ENCODE results near the gene NEK7. TPM values are rescaled to one million over a fixed set of nuclear protein-coding genes. Genes with fewer than 3 reads are reported as not detected.

The NEK7 gene
- total and polyA plus RNA-seq, 2 of the 4 experiments (the other 2 are of a cell fraction): 89.0 to 467 TPM

DNA sequence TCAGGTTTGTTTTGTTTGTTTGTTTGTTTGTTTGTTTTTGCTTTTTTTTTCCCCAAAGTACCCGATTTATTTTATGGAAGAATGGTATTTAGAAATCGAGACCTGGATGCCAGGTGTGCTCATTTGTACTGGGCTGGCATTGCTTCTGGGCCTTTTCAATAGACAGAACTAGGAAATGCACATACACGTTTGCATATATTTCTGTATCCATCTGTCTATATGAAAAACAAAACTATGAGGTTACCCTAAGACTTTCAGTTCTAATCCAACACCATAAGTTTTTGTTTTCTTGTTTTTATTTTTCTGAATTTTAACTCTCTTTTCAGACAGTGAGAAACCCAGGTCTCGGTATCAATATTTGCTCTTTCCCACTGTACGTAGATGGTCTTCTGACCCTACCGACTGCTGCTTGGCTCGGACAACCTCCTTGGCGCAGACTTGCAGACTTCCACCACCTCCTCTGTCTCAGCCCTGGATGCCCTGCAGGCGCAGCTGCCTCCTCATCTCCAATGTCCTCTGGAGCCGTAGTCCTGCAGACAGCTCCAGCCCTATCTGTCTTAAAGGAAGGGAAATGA lies 171.7 kb downstream of the NEK7 start:
- Histone ChIP-seq H2AFZ (replicated peaks; ENCODE audit: low read length, poor library complexity) (no peak overlapping the region), H2BK15ac (ENCODE audit: low read depth, low read length) (no peak overlapping the region), H3K23ac (ENCODE audit: low read depth, low read length) (no peak overlapping the region), H3K79me1 (ENCODE audit: low read depth in 1 of 2, low read length in 2 of 2) (no peaks in the 10 kb centered on the region), H3K9ac (ENCODE audit: low read depth, low read length) (no peak overlapping the region), H3K4ac (ENCODE audit: low read depth, low read length) (no peak overlapping the region), H3K9me3 (ENCODE audit: control insufficient read depth, insufficient read depth, low read length) (no peaks in the 10 kb centered on the region), H3K4me3 (ENCODE audit: insufficient read depth, low read depth, low read length) (no peak overlapping the region), H2BK20ac (ENCODE audit: low read depth, low read length) (no peak overlapping the region), H3K36me3 (ENCODE audit: control insufficient read depth, insufficient read depth, low read length) (no peaks in the 10 kb centered on the region), H3K4me1 (ENCODE audit: control insufficient read depth, insufficient read depth, low read length) (no peaks in the 10 kb centered on the region), H4K20me1 (ENCODE audit: insufficient read depth, low read length) (no peaks in the 10 kb centered on the region), H2BK5ac (ENCODE audit: low read depth, low read length, poor library complexity, severe bottlenecking) (no peak overlapping the region), H3K27me3 (ENCODE audit: control insufficient read depth, insufficient read depth, low read length) (no peaks in the 10 kb centered on the region), H4K8ac (ENCODE audit: low read depth in 2 of 2, low read length in 2 of 2) (no peak overlapping the region), H3K4me2 (ENCODE audit: low read depth, low read length) (no peak overlapping the region), H4K5ac (ENCODE audit: low read depth, low read length) (no peak overlapping the region), H3K9me1 (ENCODE audit: insufficient read depth, low read length) (no peaks in the 10 kb centered on the region), H4K91ac (ENCODE audit: insufficient read depth, low read depth, low read length) (no peak overlapping the region), H2BK120ac (ENCODE audit: low read depth, low read length) (no peak overlapping the region), H2AK9ac (replicated peaks; ENCODE audit: low read depth, low read length, poor library complexity) (no peak overlapping the region), H3K56ac (ENCODE audit: extremely low read depth, insufficient read depth, low read length) (no peak overlapping the region), H3K14ac (replicated peaks; ENCODE audit: low read depth, low read length) (no peak overlapping the region), H3K27ac (ENCODE audit: insufficient read depth, low read length) (no peak overlapping the region), H2AK5ac (ENCODE audit: low read depth, low read length) (no peak overlapping the region), H3K18ac (ENCODE audit: low read depth, low read length) (no peak overlapping the region)
- ATAC-seq (ENCODE audit: low read depth) (no peak), DNase-seq (no peak)
- BruUV-seq (replicated peaks): no TSS peak
- in situ Hi-C loops (cut with MboI; ENCODE audit: low sequenced_read_pairs): no loop called here
- intact Hi-C loops (cut with micrococcal nuclease): no loop called here
- dilution Hi-C loops (cut with HindIII; ENCODE audit: low sequenced_read_pairs, unreplicated experiment): no loop called here
- ChIA-PET POLR2A (ENCODE audit: unreplicated experiment) (no interaction called here), CTCF (no interaction called here)
- 95% methylated on average over 4 of the region's 10 CpGs; no CpG with 5 or more reads in 1 of the 2 experiments for WGBS, 2 experiments (ENCODE audit: extremely low coverage in 2 of 2, insufficient read length in 1 of 2)
- no peak for TF ChIP-seq RAD21 (IDR thresholded peaks at IDR 0.05; ENCODE audit: low read length)
- TF ChIP-seq SMC3 (IDR thresholded peaks at IDR 0.05; ENCODE audit: low read depth, low read length): no peak
- TF ChIP-seq CHD1 (IDR thresholded peaks at IDR 0.05; ENCODE audit: low read depth, low read length): no peak
- TF ChIP-seq MAZ (IDR thresholded peaks at IDR 0.05; ENCODE audit: borderline replicate concordance, low read depth, low read length): no peak
- TF ChIP-seq MAFK (IDR thresholded peaks at IDR 0.05; ENCODE audit: low read depth, low read length): no peak
- no peak for TF ChIP-seq POLR2A (IDR thresholded peaks at IDR 0.05; ENCODE audit: low read depth, low read length)
- no peak for TF ChIP-seq MXI1 (IDR thresholded peaks at IDR 0.05; ENCODE audit: borderline replicate concordance, low read depth, low read length)
- TF ChIP-seq CEBPB (IDR thresholded peaks at IDR 0.05; ENCODE audit: low read depth, low read length): no peak
